A673 (cell line): Measurements from ENCODE around the gene SLC7A6. TPM values are rescaled to one million over a fixed set of nuclear protein-coding genes. Genes with fewer than 3 reads are reported as not detected.

Source experiments
- BruUV-seq: library from RNA; stranded (reverse); fragments of 400-500 nt; replicated peaks from 2 replicates; lab custom pipeline; 2021; lab: Mats Ljungman, UMichigan
- CTCF ChIA-PET: fragments of 300-600 bp; sonication (Branson Sonifier 250); formaldehyde crosslinking; loops from one replicate; lab custom pipeline; 2022; ENCODE audit warnings: antibody characterized with exemption; lab: Charles Lee
- POLR2A ChIA-PET: fragments of 300-600 bp; sonication (Branson Sonifier 250); formaldehyde crosslinking; loops from one replicate; lab custom pipeline; 2022; ENCODE audit warnings: antibody characterized with exemption; ENCODE audit not compliant: low non-redundant PET; lab: Charles Lee
- DNase-seq: peaks from one replicate; pipeline ENCODE4 v3.0.0-alpha.2; 2015; ENCODE audit warnings: low spot score
- H3K27ac ChIP-seq: fragments of 200-600 bp; sonication (generic); 2 replicates; pipeline ENCODE4 v1.5.1; 2016; ENCODE audit warnings: mixed run types, low read depth, mild to moderate bottlenecking, mixed read lengths, antibody characterized with exemption, low read length; ENCODE audit not compliant: poor library complexity, severe bottlenecking
- H3K27me3 ChIP-seq: fragments of 200-600 bp; sonication (generic); replicated peaks from 2 replicates; pipeline ENCODE4 v1.6.1; 2017; ENCODE audit warnings: mixed run types, low read depth, mild to moderate bottlenecking, mixed read lengths, antibody characterized with exemption, low read length; ENCODE audit not compliant: insufficient read depth, poor library complexity
- H3K36me3 ChIP-seq: fragments of 200-600 bp; sonication (generic); 2 replicates; pipeline ENCODE4 v1.6.1; 2016; ENCODE audit warnings: mixed run types, mild to moderate bottlenecking, mixed read lengths, antibody characterized with exemption, low read length; ENCODE audit not compliant: insufficient read depth, poor library complexity, severe bottlenecking
- H3K4me1 ChIP-seq: fragments of 200-600 bp; sonication (generic); 2 replicates; pipeline ENCODE4 v1.6.1; 2017; ENCODE audit warnings: mixed run types, mild to moderate bottlenecking, mixed read lengths, antibody characterized with exemption, low read length; ENCODE audit not compliant: insufficient read depth, poor library complexity, severe bottlenecking
- H3K4me3 ChIP-seq: fragments of 200-600 bp; sonication (generic); 2 replicates; pipeline ENCODE4 v1.5.1; 2016; ENCODE audit warnings: low read depth, mixed run types, mild to moderate bottlenecking, mixed read lengths, low read length; ENCODE audit not compliant: poor library complexity, severe bottlenecking
- H3K9me3 ChIP-seq: fragments of 200-600 bp; sonication (generic); 2 replicates; pipeline ENCODE4 v1.6.1; 2016; ENCODE audit warnings: mixed run types, low read depth, mild to moderate bottlenecking, mixed read lengths, antibody characterized with exemption, low read length; ENCODE audit not compliant: poor library complexity, severe bottlenecking
- EZH2 ChIP-seq: fragments of 200-600 bp; sonication (generic); IDR thresholded peaks from 2 replicates; pipeline ENCODE4 v1.6.1; 2017; ENCODE audit warnings: borderline replicate concordance, low read depth, mild to moderate bottlenecking, mixed read lengths, antibody characterized with exemption, low read length; ENCODE audit not compliant: poor library complexity, severe bottlenecking
- intact Hi-C: fragments of 100-400 bp; cut with micrococcal nuclease; formaldehyde crosslinking; loops from one replicate; pipeline ENCODE4 v1.10.0; 2022; ENCODE audit not compliant: unreplicated experiment
- total RNA-seq: library from RNA; stranded (reverse); gene quantifications from 2 replicates; pipeline ENCODE4 v1.2.3, GENCODE V29; 2021
- TF ChIP-seq, protein P1 (sequence below): fragments of 300-800, 200-600 bp; sonication (generic); conservative IDR thresholded peaks from 2 replicates; pipeline ENCODE4 v1.5.1; 2017; ENCODE audit warnings: low read depth, mild to moderate bottlenecking, antibody characterized with exemption, low read length, moderate library complexity, mixed read lengths

The SLC7A6 gene
- total RNA-seq, 1 experiment from 2014 or later = 58.7 TPM

DNA sequence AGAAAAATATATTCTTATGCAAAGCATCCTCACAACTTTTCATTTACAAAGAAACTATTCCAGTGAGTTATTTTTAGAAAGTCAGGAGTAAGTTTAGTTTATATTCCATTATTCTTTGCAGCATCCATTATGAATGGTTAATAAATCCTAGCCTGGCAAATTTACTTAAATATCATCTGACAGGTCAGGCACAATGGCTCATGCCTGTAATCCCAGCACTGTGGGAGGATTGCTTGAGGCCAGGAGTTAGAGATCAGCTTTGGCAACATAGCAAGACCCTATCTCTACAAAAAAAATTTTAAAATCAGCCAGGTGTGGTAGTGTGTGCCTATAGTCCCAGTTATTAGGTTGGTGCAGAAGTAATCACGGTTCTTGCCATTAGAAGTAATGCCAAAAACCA is 41.3 kb upstream of the SLC7A6 start:
- H3K9me3 ChIP-seq = no peaks in the 10 kb centered on the region
- ChIA-PET CTCF (no interaction called here), POLR2A (no interaction called here)
- no peak for TF ChIP-seq EZH2
- TF ChIP-seq, protein P1, sequence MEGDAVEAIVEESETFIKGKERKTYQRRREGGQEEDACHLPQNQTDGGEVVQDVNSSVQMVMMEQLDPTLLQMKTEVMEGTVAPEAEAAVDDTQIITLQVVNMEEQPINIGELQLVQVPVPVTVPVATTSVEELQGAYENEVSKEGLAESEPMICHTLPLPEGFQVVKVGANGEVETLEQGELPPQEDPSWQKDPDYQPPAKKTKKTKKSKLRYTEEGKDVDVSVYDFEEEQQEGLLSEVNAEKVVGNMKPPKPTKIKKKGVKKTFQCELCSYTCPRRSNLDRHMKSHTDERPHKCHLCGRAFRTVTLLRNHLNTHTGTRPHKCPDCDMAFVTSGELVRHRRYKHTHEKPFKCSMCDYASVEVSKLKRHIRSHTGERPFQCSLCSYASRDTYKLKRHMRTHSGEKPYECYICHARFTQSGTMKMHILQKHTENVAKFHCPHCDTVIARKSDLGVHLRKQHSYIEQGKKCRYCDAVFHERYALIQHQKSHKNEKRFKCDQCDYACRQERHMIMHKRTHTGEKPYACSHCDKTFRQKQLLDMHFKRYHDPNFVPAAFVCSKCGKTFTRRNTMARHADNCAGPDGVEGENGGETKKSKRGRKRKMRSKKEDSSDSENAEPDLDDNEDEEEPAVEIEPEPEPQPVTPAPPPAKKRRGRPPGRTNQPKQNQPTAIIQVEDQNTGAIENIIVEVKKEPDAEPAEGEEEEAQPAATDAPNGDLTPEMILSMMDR = no peak
- H3K4me3 ChIP-seq = no peak overlapping the region
- DNase-seq = no peak
- no peaks in the 10 kb centered on the region for H3K27me3 ChIP-seq
- no peaks in the 10 kb centered on the region for H3K36me3 ChIP-seq
- intact Hi-C loops = no loop called here
- no TSS peak for BruUV-seq
- H3K27ac ChIP-seq = no peak overlapping the region
- no peaks in the 10 kb centered on the region for H3K4me1 ChIP-seq

DNA sequence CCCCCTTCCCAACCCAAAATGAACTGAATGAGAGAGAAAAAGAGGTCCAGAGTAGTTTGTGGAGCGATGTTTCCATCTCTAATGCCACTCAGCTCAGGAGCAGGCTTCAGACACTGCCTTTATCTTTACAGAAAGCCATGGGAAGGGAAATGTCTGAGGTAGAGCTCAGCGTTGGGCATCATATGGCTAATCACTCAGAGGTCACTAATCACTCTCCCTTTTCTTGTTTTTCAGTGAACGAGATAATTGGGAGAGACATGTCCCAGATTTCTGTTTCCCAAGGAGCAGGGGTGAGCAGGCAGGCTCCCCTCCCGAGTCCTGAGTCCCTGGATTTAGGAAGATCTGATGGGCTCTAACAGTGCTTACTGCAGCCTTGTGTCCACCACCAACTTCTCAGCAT is 38.2 kb upstream of the SLC7A6 start:
- Histone ChIP-seq H3K4me1 (no peaks in the 10 kb centered on the region), H3K9me3 (no peaks in the 10 kb centered on the region), H3K27ac (no peak overlapping the region), H3K27me3 (no peaks in the 10 kb centered on the region), H3K4me3 (no peak overlapping the region), H3K36me3 (no peaks in the 10 kb centered on the region)
- ChIA-PET CTCF (no interaction called here), POLR2A (no interaction called here)
- intact Hi-C loops = loop anchor here (5.0 kb wide), 1 partner anchor 134 kb away; no protein-coding TSS in a partner anchor
- no TSS peak for BruUV-seq
- DNase-seq = no peak
- no peak for TF ChIP-seq EZH2
- TF ChIP-seq, protein P1 = no peak

DNA sequence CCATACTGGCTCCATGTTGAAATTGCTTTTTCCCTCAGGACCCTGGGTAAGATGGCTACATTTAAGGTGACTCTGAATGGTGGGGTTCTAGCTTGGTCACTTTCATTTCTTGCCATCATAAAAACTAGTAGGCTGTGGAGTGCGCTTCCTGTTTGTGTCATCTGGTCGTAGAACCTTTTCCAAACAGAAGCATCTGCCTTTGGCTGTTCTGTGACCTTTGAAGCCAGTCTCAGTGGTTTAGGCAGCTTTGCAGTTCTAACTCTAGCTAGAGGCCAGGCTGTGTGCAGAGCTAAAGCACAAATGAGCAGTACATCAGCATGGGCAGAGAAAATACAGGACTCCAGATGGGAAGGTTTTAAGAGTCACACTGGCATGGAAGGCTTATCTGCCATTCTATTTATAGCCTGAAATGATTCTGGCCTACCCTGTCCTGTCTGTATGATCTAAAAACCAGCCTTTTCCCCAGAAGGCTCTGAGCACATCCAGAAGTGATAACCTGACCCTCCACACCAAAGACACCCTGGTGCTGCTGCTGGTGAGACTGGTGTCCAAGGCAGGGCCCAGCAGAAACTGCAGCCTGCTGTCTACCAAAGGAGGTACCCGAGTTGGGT is 37.0 kb upstream of the SLC7A6 start:
- DNase-seq = no peak
- Histone ChIP-seq H3K27me3 (no peaks in the 10 kb centered on the region), H3K4me1 (no peaks in the 10 kb centered on the region), H3K36me3 (no peaks in the 10 kb centered on the region), H3K4me3 (no peak overlapping the region), H3K9me3 (no peaks in the 10 kb centered on the region), H3K27ac (no peak overlapping the region)
- BruUV-seq = no TSS peak
- POLR2A ChIA-PET = no interaction called here
- no peak for TF ChIP-seq EZH2
- TF ChIP-seq, protein P1 = no peak
- intact Hi-C loops = loop anchor here (5.0 kb wide), 1 partner anchor 135 kb away; no protein-coding TSS in a partner anchor
- CTCF ChIA-PET = interaction anchor here (0.6 kb wide), 2 partner anchors 59 to 411 kb away, joined by 3 to 4 read pairs; no protein-coding TSS in a partner anchor
